Keratinocyte (primary cell): ENCODE measurements around the gene MAPT. TPM values are rescaled to one million over a fixed set of nuclear protein-coding genes. Genes with fewer than 3 reads are reported as not detected.

Experiments
- DNase-seq: peaks from one replicate; pipeline ENCODE4 v3.0.0-alpha.2; 2011; ENCODE audit warnings: low read depth, missing footprints, low spot score
- FAIRE-seq: peaks from 2 replicates; lab custom pipeline; 2011; peaks lifted over from hg19 to GRCh38; lab: Jason Lieb, UNC
- H2AFZ ChIP-seq: 2 replicates; pipeline ENCODE4 v1.6.0; 2012; ENCODE audit warnings: low read length, control low read depth, inconsistent platforms; ENCODE audit not compliant: control insufficient read depth
- H3K27ac ChIP-seq: 2 replicates; pipeline ENCODE4 v1.5.1; 2011; ENCODE audit warnings: low read length; ENCODE audit not compliant: control insufficient read depth, insufficient read depth
- H3K27me3 ChIP-seq: 3 replicates; pipeline ENCODE4 v1.6.0; 2011; ENCODE audit warnings: low read length; ENCODE audit not compliant: control insufficient read depth, insufficient read depth; ENCODE audit errors: extremely low read depth
- H3K36me3 ChIP-seq, 2 experiments: 2 replicates in 1 of 2; 3 replicates in 1 of 2; pipeline ENCODE4 v1.5.1; 2011; ENCODE audit warnings: low read length in 2 of 2, mild to moderate bottlenecking in 1 of 2; ENCODE audit not compliant: control insufficient read depth in 2 of 2, insufficient read depth in 2 of 2; ENCODE audit errors: extremely low read depth in 1 of 2
- H3K4me1 ChIP-seq: 3 replicates; pipeline ENCODE4 v1.5.1; 2011; ENCODE audit warnings: low read length; ENCODE audit not compliant: control insufficient read depth, insufficient read depth; ENCODE audit errors: extremely low read depth
- H3K4me2 ChIP-seq: 3 replicates; pipeline ENCODE4 v1.6.0; 2011; ENCODE audit warnings: low read depth, low read length; ENCODE audit not compliant: control insufficient read depth, insufficient read depth; ENCODE audit errors: extremely low read depth
- H3K4me3 ChIP-seq, 3 experiments: fragments of 200-600 bp in 1 of 3; sonication (generic) in 1 of 3; 2 replicates in 2 of 3; 3 replicates in 1 of 3; pipeline ENCODE4 v1.5.1; 2011 to 2016; ENCODE audit warnings: low read length in 3 of 3, mild to moderate bottlenecking in 3 of 3, control low read depth in 2 of 3, inconsistent platforms in 1 of 3, low read depth in 1 of 3, mixed read lengths in 1 of 3, mixed run types in 1 of 3, moderate library complexity in 1 of 3; ENCODE audit not compliant: control insufficient read depth in 2 of 3, insufficient read depth in 2 of 3; ENCODE audit errors: extremely low read depth in 1 of 3
- H3K79me2 ChIP-seq: 2 replicates; pipeline ENCODE4 v1.6.0; 2012; ENCODE audit warnings: low read length; ENCODE audit not compliant: control insufficient read depth, insufficient read depth
- H3K9ac ChIP-seq: 3 replicates; pipeline ENCODE4 v1.6.0; 2011; ENCODE audit warnings: low read length; ENCODE audit not compliant: control insufficient read depth, insufficient read depth; ENCODE audit errors: extremely low read depth
- H3K9me1 ChIP-seq: 3 replicates; pipeline ENCODE4 v1.6.0; 2011; ENCODE audit warnings: low read length; ENCODE audit not compliant: control insufficient read depth, insufficient read depth; ENCODE audit errors: extremely low read depth
- H3K9me3 ChIP-seq: 2 replicates; pipeline ENCODE4 v1.5.1; 2012; ENCODE audit warnings: low read depth, low read length; ENCODE audit not compliant: control insufficient read depth
- H4K20me1 ChIP-seq: 3 replicates; pipeline ENCODE4 v1.6.0; 2011; ENCODE audit warnings: low read length; ENCODE audit not compliant: control insufficient read depth, insufficient read depth; ENCODE audit errors: extremely low read depth
- EZH2 ChIP-seq: IDR thresholded peaks from one replicate; pipeline ENCODE4 v1.6.1; 2012; ENCODE audit warnings: inconsistent platforms, mild to moderate bottlenecking, low read length, moderate library complexity
- dilution Hi-C: fragments of 300-500 bp; cut with MboI; formaldehyde crosslinking; loops from one replicate; pipeline ENCODE4 v1.7.0; 2020; ENCODE audit warnings: low sequenced_read_pairs; ENCODE audit not compliant: extremely low pct_ligation_motif_present
- polyA plus RNA-seq, 5 experiments: library from polyadenylated mRNA; depleted of rRNA in 3 of 5; stranded (reverse) in 3 of 5; stranded (forward) in 1 of 5; unstranded in 1 of 5; fragments of >200 nt; gene quantifications; 1 replicate in 1 of 5; 2 replicates in 3 of 5; 3 replicates in 1 of 5; pipeline versions ENCODE4 v1.2.1 to v1.2.3, GENCODE V29; 2011 to 2012; ENCODE audit warnings: missing spikeins in 2 of 5, low read depth in 1 of 5, low replicate concordance in 1 of 5
- TF ChIP-seq, protein P1 (sequence below), 3 experiments: IDR thresholded peaks in 1 of 3; conservative IDR thresholded peaks in 1 of 3; optimal IDR thresholded peaks in 1 of 3; 2 replicates in 2 of 3; 3 replicates in 1 of 3; pipeline versions ENCODE3 to v1.5.1; 2011; ENCODE audit warnings: low read length in 3 of 3, mild to moderate bottlenecking in 3 of 3, moderate library complexity in 2 of 3, control low read depth in 1 of 3, inconsistent platforms in 1 of 3; ENCODE audit not compliant: insufficient read depth in 2 of 3; ENCODE audit errors: extremely low read depth in 1 of 3

MAPT gene
- polyA plus RNA-seq, 1 donor (not counting 4 experiments of a cell fraction or from before 2014, with no cell fraction given), result 0.08 TPM

DNA sequence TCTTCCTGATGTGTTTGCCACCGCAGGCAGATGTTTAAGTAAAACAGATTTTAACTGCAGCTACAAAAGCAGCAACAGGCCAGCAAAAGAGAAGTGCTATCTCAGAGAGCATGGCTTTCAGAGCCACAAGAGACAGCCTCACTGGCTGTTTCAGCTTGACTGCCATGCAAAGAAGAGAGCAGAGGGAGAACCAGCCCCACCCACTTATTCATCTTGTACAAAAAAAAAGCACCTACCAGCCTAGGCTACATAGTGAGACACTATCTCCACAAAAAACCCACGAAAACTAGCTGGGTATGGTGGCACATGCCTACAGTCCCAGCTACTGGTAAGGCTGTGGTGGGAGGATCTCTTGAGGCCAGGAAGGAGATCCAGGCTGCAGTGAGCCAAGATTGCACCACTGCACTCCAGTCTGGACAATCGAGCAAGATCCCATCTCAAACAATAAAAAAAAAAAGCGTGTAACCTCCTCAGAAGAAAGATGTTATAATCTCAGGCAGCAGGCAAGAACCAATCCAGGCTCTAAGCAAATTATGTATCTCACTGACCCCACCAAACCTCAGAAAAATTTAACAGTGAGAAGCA lies 134.7 kb downstream of the MAPT start:
- dilution Hi-C loops, result no loop called here
- Histone ChIP-seq H3K27me3 (no peaks in the 10 kb centered on the region), H3K36me3 (peaks cover 25 to 32% of the 10 kb centered on the region in 2 experiments), H3K4me1 (no peaks in the 10 kb centered on the region), H2AFZ (no peak overlapping the region), H3K4me2 (no peak overlapping the region), H3K4me3 (no peak overlapping the region), H3K9ac (no peak overlapping the region), H3K27ac (no peak overlapping the region), H3K9me1 (no peaks in the 10 kb centered on the region), H3K9me3 (no peaks in the 10 kb centered on the region), H3K79me2 (no peaks in the 10 kb centered on the region), H4K20me1 (no peaks in the 10 kb centered on the region)
- no peak for FAIRE-seq
- TF ChIP-seq, protein P1, sequence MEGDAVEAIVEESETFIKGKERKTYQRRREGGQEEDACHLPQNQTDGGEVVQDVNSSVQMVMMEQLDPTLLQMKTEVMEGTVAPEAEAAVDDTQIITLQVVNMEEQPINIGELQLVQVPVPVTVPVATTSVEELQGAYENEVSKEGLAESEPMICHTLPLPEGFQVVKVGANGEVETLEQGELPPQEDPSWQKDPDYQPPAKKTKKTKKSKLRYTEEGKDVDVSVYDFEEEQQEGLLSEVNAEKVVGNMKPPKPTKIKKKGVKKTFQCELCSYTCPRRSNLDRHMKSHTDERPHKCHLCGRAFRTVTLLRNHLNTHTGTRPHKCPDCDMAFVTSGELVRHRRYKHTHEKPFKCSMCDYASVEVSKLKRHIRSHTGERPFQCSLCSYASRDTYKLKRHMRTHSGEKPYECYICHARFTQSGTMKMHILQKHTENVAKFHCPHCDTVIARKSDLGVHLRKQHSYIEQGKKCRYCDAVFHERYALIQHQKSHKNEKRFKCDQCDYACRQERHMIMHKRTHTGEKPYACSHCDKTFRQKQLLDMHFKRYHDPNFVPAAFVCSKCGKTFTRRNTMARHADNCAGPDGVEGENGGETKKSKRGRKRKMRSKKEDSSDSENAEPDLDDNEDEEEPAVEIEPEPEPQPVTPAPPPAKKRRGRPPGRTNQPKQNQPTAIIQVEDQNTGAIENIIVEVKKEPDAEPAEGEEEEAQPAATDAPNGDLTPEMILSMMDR (optimal IDR thresholded peaks at IDR 0.05 in 1 of 3, IDR thresholded peaks at IDR 0.05 in 1 of 3, conservative IDR thresholded peaks at IDR 0.05 in 1 of 3; ENCODE audit: extremely low read depth in 1 of 3, insufficient read depth in 2 of 3, low read length in 3 of 3), result no peak
- TF ChIP-seq EZH2, result no peak
- DNase-seq, result no peak

DNA sequence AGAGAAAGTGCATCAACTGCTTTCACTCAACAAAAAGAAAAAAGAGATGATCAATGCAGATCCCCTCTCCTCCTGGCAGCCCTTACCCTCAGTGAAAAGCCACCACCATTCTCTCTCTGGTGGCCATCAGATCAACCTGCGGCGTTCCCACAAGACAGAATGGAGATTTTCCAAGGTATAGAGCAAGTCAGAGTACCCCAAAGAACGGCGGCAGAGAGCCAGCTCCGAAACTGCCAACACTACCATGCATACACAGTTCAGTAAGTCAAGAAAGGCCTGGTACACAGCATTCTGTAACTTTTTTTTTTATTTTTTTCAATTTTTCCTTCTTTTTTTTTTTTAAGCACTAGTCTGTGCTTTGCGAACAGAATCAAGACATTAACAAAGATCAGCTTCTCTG lies 135.3 kb downstream of the MAPT start:
- Histone ChIP-seq H3K79me2 (no peaks in the 10 kb centered on the region), H3K4me3 (no peak overlapping the region), H2AFZ (no peak overlapping the region), H3K9me1 (no peaks in the 10 kb centered on the region), H3K27me3 (no peaks in the 10 kb centered on the region), H3K9me3 (no peaks in the 10 kb centered on the region), H3K36me3 (peaks cover 30 to 36% of the 10 kb centered on the region in 2 experiments), H3K9ac (no peak overlapping the region), H3K27ac (no peak overlapping the region), H3K4me1 (no peaks in the 10 kb centered on the region), H3K4me2 (no peak overlapping the region), H4K20me1 (no peaks in the 10 kb centered on the region)
- TF ChIP-seq, protein P1 (optimal IDR thresholded peaks at IDR 0.05 in 1 of 3, IDR thresholded peaks at IDR 0.05 in 1 of 3, conservative IDR thresholded peaks at IDR 0.05 in 1 of 3; ENCODE audit: extremely low read depth in 1 of 3, insufficient read depth in 2 of 3, low read length in 3 of 3), result no peak
- no peak for TF ChIP-seq EZH2
- FAIRE-seq (no peak), DNase-seq (no peak)
- dilution Hi-C loops, result no loop called here
